HepG2 (cell line): ENCODE measurements around the gene FAAP100. TPM values are rescaled to one million over a fixed set of nuclear protein-coding genes. Genes with fewer than 3 reads are reported as not detected.

Experiments
- ATAC-seq: fragments of 200-7000 bp; cut with Tn5 transposase; 3 replicates; pipeline ENCODE4 v1.9.1; 2020; ENCODE audit warnings: mild to moderate bottlenecking, moderate library complexity
- BruUV-seq: library from RNA; stranded (reverse); fragments of 400-500 nt; replicated peaks from 2 replicates; lab custom pipeline; 2021; lab: Mats Ljungman, UMichigan
- CTCF ChIA-PET: fragments of 300-600 bp; formaldehyde crosslinking; extraction: SDS; loops from one replicate; lab custom pipeline; 2021; ENCODE audit warnings: low total read pairs, inconsistent platforms, low intra/inter-chr PET ratio; lab: Yijun Ruan, JAX
- POLR2A ChIA-PET: fragments of 350-600 bp; sonication (Branson Sonifier 250); formaldehyde crosslinking; loops from one replicate; lab custom pipeline; 2020; ENCODE audit warnings: antibody characterized with exemption, inconsistent platforms; lab: Yijun Ruan, JAX
- DNase-seq: peaks from one replicate; pipeline ENCODE4 v3.0.0-alpha.2; 2015; ENCODE audit warnings: low spot score
- FAIRE-seq: peaks from 3 replicates; lab custom pipeline; 2011; peaks lifted over from hg19 to GRCh38; lab: Jason Lieb, UNC
- H2AFZ ChIP-seq: one replicate; pipeline ENCODE4 v1.6.1; 2011; ENCODE audit warnings: low read length, inconsistent platforms
- H3K27ac ChIP-seq: fragments of 300-600 bp; 3 replicates; pipeline ENCODE4 v1.8.0; 2011; ENCODE audit warnings: mixed run types, mild to moderate bottlenecking, mixed read lengths, low read length, inconsistent platforms; ENCODE audit not compliant: insufficient read depth; ENCODE audit errors: extremely low read length
- H3K27me3 ChIP-seq, 2 experiments: fragments of 200-600 bp in 1 of 2; 2 replicates in 1 of 2; 3 replicates in 1 of 2; pipeline versions ENCODE4 v1.6.0 to v1.8.0; 2011; ENCODE audit warnings: low read length in 2 of 2, mild to moderate bottlenecking in 2 of 2, moderate library complexity in 2 of 2, inconsistent platforms in 1 of 2; ENCODE audit not compliant: insufficient read depth in 2 of 2, control insufficient read depth in 1 of 2
- H3K36me3 ChIP-seq, 2 experiments: fragments of 200-600 bp in 1 of 2; replicated peaks in 1 of 2; 2 replicates in 1 of 2; 3 replicates in 1 of 2; pipeline versions ENCODE4 v1.5.1 to v1.8.0; 2011; ENCODE audit warnings: low read length in 2 of 2, inconsistent platforms in 1 of 2; ENCODE audit not compliant: insufficient read depth in 2 of 2, control insufficient read depth in 1 of 2
- H3K4me1 ChIP-seq: 2 replicates; pipeline ENCODE4 v1.5.1; 2012; ENCODE audit warnings: low read length, inconsistent platforms; ENCODE audit not compliant: insufficient read depth
- H3K4me2 ChIP-seq: 2 replicates; pipeline ENCODE4 v1.6.0; 2011; ENCODE audit warnings: low read depth, low read length, inconsistent platforms
- H3K4me3 ChIP-seq, 3 experiments: fragments of 200-600 bp in 1 of 3; sonication (generic), shearing (Covaris generic) in 1 of 3; replicated peaks in 1 of 3; 2 replicates each; pipeline ENCODE4 v1.5.1; 2011 to 2016; ENCODE audit warnings: low read length in 3 of 3, inconsistent platforms in 2 of 3, low read depth in 2 of 3, mild to moderate bottlenecking in 2 of 3, control low read depth in 1 of 3, mixed read lengths in 1 of 3; ENCODE audit not compliant: insufficient read depth in 1 of 3
- H3K79me2 ChIP-seq: one replicate; pipeline ENCODE4 v1.6.1; 2011; ENCODE audit warnings: low read length, inconsistent platforms; ENCODE audit not compliant: insufficient read depth
- H3K9ac ChIP-seq: 2 replicates; pipeline ENCODE4 v1.6.0; 2011; ENCODE audit warnings: mild to moderate bottlenecking, low read depth, low read length, inconsistent platforms; ENCODE audit not compliant: insufficient read depth
- H3K9me3 ChIP-seq: 2 replicates; pipeline ENCODE4 v1.5.1; 2012; ENCODE audit warnings: mild to moderate bottlenecking, low read length
- H4K20me1 ChIP-seq: 2 replicates; pipeline ENCODE4 v1.6.0; 2011; ENCODE audit warnings: inconsistent platforms, mild to moderate bottlenecking, low read length, moderate library complexity; ENCODE audit not compliant: insufficient read depth
- CBFB ChIP-seq: sonication (generic); formaldehyde crosslinking; IDR thresholded peaks from 2 replicates; pipeline ENCODE4 v1.4.0; 2020; ENCODE audit warnings: missing genetic modification reagents
- KMT2A ChIP-seq: sonication (generic); formaldehyde crosslinking; IDR thresholded peaks from 2 replicates; pipeline ENCODE4 v1.4.0; 2020; ENCODE audit warnings: missing genetic modification reagents
- MLLT10 ChIP-seq: sonication (generic); formaldehyde crosslinking; IDR thresholded peaks from 2 replicates; pipeline ENCODE4 v1.4.0; 2020; ENCODE audit warnings: missing genetic modification reagents
- NFRKB ChIP-seq: fragments of 450-650 bp; IDR thresholded peaks from 2 replicates; pipeline ENCODE4 v1.6.1; 2017
- RXRB ChIP-seq: IDR thresholded peaks from 2 replicates; pipeline ENCODE4 v1.6.1; 2016; ENCODE audit warnings: borderline replicate concordance, missing genetic modification reagents, missing compliant biosample characterization
- ZNF17 ChIP-seq: sonication (generic); formaldehyde crosslinking; IDR thresholded peaks from 2 replicates; pipeline ENCODE4 v1.5.0; 2020; ENCODE audit warnings: mild to moderate bottlenecking, missing genetic modification reagents
- ZNF451 ChIP-seq: sonication (generic); formaldehyde crosslinking; IDR thresholded peaks from 2 replicates; pipeline ENCODE4 v1.5.0; 2020; ENCODE audit warnings: mild to moderate bottlenecking, missing genetic modification reagents
- ZNF747 ChIP-seq: sonication (generic); formaldehyde crosslinking; IDR thresholded peaks from 2 replicates; pipeline ENCODE4 v1.8.1; 2023; ENCODE audit warnings: missing genetic modification reagents, mild to moderate bottlenecking, borderline replicate concordance
- ZNF777 ChIP-seq: sonication (generic); formaldehyde crosslinking; IDR thresholded peaks from 2 replicates; pipeline ENCODE4 v1.4.0; 2020; ENCODE audit warnings: missing genetic modification reagents
- ZSCAN5A ChIP-seq: sonication (generic); formaldehyde crosslinking; IDR thresholded peaks from 2 replicates; pipeline ENCODE4 v1.8.0; 2022; ENCODE audit warnings: mild to moderate bottlenecking, missing genetic modification reagents, borderline replicate concordance
- WGBS: methylation state at CpG from one replicate; pipeline ENCODE4 v1.1.6; 2017; ENCODE audit warnings: low lambda C conversion rate; 5-methylcytosine and 5-hydroxymethylcytosine counted together
- in situ Hi-C: cut with HindIII; loops from 2 replicates; pipeline ENCODE4 v1.10.0; 2017; ENCODE audit warnings: low pct_unique_long_range_greater_than_20kb; ENCODE audit not compliant: extremely low pct_ligation_motif_present
- intact Hi-C: fragments of 100-400 bp; cut with micrococcal nuclease; formaldehyde crosslinking; loops from one replicate; pipeline ENCODE4 v1.10.0; 2022; ENCODE audit not compliant: unreplicated experiment
- polyA plus RNA-seq, 8 experiments: library from polyadenylated mRNA; depleted of rRNA in 3 of 8; stranded (reverse) in 7 of 8; unstranded in 1 of 8; fragments of >200 nt; fragmentation: Illumina TruSeq in 4 of 8; extraction: Trizol in 4 of 8; gene quantifications; 2 replicates each; pipeline versions ENCODE4 v1.2.1 to v1.2.3, GENCODE V29; 2011 to 2016; ENCODE audit warnings: low read depth in 4 of 8, missing spikeins in 1 of 8, mixed read lengths in 1 of 8; ENCODE audit not compliant: insufficient read depth in 1 of 8
- total RNA-seq, 5 experiments: library from RNA; depleted of rRNA; stranded (reverse); fragments of >200 nt; fragmentation: Illumina TruSeq; extraction: Trizol; gene quantifications; 2 replicates each; pipeline ENCODE4 v1.2.3, GENCODE V29; 2016; ENCODE audit warnings: low read depth in 1 of 5

The FAAP100 gene
- total and polyA plus RNA-seq, 2 of the 13 experiments (the other 11 are each of a cell fraction or from before 2014, with no cell fraction given): 7.6 to 20.8 TPM

- Histone ChIP-seq H2AFZ (no peak overlapping the region), H3K9ac (no peak overlapping the region), H3K27ac (no peak overlapping the region), H4K20me1 (no peaks in the 10 kb centered on the region), H3K36me3 (no peaks in the 10 kb centered on the region), H3K4me1 (peaks cover 67% of the 10 kb centered on the region), H3K4me2 (no peak overlapping the region), H3K4me3 (no peak overlapping the region), H3K27me3 (peaks cover 1 to 29% of the 10 kb centered on the region in 2 experiments), H3K79me2 (no peaks in the 10 kb centered on the region), H3K9me3 (no peaks in the 10 kb centered on the region)
- no peak for TF ChIP-seq ZNF747
- no peak for TF ChIP-seq ZNF17
- no peak for TF ChIP-seq KMT2A
- no peak for TF ChIP-seq MLLT10
- TF ChIP-seq ZSCAN5A (CRISPR knock-in tag): no peak
- TF ChIP-seq RXRB (CRISPR knock-in tag): no peak
- no peak for TF ChIP-seq NFRKB
- TF ChIP-seq ZNF777 (CRISPR knock-in tag): no peak
- no peak for TF ChIP-seq CBFB (CRISPR knock-in tag)
- no peak for TF ChIP-seq ZNF451 (CRISPR knock-in tag)
- POLR2A ChIA-PET: interaction anchor here (1.0 to 2.0 kb wide), 7 partner anchors 10 to 96 kb away, joined by 3 to 13 read pairs (median 3); partner anchors contain the start of genes ACTG1 and FAAP100
- ATAC-seq (no peak), DNase-seq (no peak), FAIRE-seq (no peak)
- intact Hi-C loops: no loop called here
- BruUV-seq: no TSS peak
- 54% methylated on average over 9 of the region's 9 CpGs for WGBS
- CTCF ChIA-PET: no interaction called here
- in situ Hi-C loops: no loop called here
These were observed 59.4 kb downstream of the FAAP100 start for GRCh38 chr17:81492706-81493105.
